NOMO-1 treated with DMSO at 0.1 percent for 48 hours (cell line): ENCODE results near the gene TMEM269.
"Not testable (repeated sequence)": the region's sequence is repeated elsewhere in the genome, so short reads cannot be mapped to it uniquely, and the experiment has no call there.

Source experiments
- DNase-seq: peaks from one replicate; lab custom pipeline; 2025; ENCODE audit not compliant: unreplicated experiment; lab: John Stamatoyannopoulos, UW

Gene TMEM269

DNA sequence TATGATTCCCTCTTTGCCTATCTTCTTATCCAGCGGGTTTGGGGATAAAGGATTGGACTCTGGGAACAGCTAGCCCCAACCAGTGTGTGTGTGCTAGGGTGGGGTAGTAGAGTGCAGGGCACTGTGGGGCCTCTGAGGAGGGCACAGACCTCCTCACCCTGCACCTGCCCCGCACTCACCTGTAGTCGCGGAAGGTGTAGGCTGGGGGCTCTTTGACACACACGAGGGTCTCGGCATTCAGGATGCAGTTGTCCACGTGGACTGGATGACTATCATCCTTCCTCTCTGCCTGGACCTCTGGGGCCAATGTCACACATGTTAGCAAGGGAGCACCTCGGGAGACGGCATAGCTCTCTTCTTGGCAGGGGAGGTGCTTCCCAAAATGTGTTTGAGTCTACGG is 36.8 kb upstream of the TMEM269 start:
- no peak for DNase-seq

DNA sequence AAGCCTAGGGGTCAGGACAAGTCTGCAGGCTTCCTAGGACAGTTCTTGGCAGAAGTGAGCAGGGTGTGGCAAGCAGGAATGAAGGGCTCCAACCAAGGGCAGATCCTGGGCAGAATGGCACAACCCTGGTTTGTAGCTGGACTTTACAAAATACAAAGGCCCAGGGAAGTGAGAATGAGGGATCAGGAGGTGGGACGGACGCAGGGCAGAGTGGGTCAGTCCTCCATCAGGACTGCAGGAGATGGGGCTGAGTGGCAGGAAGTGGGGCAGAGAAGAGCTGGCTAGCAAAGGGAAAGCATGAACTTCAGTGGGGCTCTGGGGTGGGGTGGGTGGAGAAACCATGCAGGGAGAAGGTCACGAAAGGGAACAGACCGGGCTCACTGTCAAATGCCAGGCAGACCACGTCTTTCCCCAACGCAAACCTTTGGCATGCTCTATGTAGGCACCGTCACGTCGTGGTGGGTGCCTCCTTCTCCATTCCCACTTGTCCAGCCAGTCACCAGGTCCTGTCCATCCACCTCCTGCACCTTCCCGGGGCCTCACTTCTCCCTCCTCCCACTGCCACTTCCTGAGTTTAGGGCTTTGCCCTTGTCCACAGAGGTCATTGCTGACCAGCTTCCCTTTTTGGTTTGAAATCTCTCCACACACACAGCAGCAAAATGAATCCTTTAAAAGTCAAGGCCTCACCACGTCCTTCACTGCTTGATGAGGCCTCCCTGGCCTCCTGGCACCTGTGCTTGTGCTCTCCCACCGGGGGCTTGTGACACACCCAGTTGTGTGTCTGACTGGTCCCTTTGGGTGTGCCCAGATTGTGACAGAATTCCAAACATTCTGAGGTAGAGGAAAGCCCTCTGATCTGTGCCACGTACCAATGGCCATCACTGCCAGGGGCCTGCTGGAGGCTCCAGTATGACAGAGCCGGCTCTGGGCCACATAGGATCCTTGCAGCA is 36.1 kb upstream of the TMEM269 start:
- DNase-seq = peak; percentile 26

DNA sequence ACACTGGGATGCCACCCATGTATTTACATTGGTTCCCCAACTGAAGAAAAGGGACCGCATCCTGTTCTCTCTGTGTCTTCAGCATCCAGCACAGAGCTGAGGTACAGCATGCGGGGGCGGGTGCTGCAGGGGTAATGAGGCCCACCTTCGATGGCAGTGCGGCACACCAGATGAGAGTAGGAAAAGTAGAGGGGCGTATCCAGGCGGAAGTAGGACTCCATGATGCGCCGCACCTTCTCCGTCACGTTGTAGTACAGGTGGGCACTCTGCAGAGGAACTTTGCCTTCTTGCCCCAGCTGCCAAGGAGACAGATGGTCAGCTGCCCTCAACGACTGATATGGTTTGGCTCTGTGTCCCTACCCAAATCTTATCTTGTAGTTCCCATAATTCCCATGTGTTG is 34.8 kb upstream of the TMEM269 start:
- no peak for DNase-seq

DNA sequence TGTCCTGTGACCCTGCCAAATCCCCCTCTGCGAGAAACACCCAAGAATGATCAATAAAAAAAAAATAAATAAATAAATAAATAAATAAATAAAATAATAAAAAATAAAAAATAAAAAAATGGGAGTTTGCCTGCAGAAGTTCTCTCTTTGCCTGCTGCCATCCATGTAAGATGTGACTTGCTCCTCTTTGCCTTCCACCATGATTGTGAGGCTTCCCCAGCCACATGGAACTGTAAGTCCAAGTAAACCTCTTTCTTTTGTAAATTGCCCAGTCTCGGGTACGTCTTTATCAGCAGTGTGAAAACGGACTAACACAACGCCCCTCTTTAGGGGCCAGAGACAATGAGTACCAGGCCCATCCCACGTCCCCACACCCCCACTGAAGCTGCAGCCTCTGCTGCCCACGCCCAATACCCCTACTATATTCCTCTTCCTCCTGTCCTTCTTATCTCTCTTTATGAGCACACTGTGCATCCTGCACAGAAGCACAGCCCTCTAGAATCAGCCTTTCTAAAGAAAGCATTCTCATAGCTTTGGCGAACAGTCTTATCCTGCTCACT is 33.2 kb upstream of the TMEM269 start:
- not testable (repeated sequence) for DNase-seq

DNA sequence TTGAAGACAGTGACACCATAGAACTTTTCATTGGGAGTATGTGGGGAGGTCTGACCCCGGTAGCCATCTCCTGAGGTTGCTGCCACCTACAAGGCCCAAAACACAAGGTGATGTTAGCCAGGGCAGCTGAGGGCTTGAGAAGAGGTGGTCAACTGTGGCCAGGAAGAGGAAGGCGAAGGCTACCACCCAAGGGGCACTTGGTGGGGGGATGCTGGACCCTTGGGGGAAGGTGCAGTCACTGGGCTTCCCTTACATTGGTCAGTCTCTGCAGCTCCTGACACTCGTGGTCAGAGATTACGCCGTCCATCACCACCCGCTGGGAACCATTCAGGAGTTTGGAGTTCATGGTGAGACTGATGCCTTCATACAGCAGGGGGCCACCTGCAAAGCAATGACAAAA is 32.5 kb upstream of the TMEM269 start:
- DNase-seq = no peak

DNA sequence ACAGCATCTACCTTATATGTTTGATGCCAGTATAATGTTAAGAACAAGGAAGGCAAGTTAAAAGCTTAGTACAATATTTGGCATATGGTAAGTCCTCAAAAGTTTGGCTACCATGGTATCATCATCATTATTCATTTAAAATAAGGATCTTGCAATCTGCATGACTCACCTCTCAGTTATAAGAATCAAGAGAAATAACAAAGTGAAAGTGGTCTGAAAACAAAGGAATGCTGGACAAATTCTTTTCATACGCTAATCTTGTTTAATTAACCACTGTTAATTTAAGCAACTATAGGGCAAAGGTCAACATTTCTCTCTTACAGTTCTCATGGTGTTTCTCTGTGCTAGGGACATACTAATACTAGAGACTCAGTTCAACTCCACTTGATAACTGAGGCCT is 31.7 kb upstream of the TMEM269 start:
- no peak for DNase-seq

DNA sequence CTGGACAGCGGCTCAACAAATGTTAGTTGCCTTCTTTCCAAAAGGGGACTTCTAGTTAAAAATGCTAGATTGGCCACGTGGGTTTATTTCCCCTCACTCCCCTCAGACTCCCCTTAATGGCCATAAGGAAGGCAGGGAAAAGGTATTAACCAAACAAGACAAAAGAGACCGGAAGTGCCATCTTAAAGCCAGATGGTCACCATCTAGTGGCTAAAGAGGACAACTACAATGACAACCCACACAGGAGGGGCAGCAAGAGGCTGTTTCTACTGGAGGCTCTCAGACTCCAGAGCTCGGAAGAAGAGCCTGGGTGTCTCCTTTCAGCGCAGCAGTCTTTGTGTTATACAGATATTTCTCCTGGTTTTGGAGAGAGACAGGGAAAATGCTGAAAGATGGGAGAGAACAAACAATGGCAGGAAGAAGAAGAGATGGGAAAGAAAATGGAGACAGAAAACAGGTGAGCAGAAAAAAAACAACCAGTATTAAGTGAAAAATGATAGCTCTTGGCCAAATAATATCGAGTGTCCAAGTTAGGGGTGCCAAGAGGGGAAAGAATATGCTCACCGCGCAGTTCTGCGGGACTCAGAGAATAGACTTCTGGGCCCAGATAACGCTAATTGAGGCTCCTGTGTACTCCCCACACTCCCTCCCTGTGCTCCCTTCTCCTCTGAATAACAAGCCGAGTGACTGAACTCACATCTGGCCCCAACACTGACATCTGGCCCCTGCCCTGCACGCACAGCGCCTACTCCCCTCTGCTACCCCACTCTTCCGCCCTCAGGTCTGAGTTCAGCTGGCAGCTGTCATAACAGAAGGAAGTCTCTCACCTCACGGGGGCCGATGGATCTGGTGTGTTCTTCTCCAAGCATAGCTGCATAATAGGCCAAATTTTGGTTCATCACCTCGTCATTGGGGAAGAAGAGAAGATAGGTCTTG is 27.6 kb upstream of the TMEM269 start:
- DNase-seq = peak; percentile 73

DNA sequence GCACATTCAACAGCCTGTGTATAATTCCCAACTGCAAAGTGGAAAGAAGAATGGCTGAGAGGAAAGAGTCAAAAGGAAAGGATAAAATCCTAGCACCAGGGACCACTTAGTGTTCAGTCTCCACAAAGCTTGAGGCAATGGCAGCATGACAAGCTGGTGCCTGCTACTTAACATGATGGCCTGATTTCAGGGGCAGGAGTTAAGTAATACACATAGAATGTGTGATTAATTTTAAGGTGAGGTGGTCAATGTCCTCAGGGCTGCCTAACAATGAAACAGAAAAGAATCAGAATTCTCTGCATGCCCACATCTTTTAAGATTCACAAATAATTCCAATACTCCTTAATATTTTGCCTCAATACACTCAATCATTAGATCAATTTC is 26.9 kb upstream of the TMEM269 start:
- no peak for DNase-seq

DNA sequence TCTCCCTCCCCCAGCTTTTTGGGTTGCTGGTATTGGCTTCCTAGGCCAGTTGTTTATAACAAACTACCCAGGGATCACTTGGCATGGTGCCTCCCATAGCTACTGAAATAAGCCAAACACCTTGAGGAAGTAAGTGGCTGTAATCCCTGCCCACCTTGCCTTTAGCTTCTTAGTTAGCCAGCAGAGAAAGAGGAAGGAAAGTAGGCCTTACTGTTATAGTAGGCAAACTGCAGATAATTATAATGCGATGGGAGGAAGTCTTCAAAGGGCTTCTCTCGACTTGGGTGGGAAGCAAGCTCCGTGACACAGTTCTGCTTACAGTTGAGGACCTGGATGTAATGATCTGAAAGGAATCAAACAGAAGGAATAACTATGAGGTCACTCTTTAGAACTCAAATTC is 26.1 kb upstream of the TMEM269 start:
- peak; percentile 77 for DNase-seq

DNA sequence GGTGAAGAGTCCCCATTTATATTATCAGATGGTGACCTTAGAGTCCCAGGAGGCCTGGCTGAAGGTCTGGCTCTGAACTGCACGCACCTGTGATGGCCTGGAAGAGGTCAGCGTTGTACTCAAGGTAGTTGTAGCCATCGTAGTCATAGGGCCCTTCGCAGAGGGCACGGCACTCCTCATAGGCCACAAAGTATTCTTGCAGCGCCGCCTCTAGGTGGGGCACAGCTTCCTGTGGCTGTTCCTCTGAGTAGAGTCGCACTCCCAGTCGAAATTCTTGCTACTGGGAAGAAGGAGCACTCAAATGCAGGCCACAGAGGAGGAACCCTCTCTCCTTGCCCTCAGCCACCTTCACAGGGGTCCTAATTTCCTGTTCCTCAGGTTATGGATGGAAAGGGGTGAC is 25.7 kb upstream of the TMEM269 start:
- no peak for DNase-seq

DNA sequence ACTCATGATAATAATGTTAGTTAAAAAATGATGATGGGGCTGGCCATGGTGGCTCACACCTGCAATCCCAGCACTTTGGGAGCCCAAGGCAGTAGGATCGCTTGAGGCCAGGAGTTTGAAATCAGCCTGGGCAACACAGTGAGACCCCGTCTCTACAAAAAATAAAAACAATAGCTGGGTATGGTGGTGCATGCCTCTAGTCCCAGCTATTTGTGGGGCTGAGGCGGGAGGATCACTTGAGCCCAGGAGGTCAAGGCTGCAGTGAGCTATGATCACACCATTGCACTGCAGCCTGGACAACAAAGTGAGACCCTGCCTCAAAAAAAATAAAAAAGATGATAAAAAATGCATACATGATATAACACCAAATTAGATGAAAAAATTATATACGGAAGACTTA is 23.2 kb upstream of the TMEM269 start:
- DNase-seq = no peak

DNA sequence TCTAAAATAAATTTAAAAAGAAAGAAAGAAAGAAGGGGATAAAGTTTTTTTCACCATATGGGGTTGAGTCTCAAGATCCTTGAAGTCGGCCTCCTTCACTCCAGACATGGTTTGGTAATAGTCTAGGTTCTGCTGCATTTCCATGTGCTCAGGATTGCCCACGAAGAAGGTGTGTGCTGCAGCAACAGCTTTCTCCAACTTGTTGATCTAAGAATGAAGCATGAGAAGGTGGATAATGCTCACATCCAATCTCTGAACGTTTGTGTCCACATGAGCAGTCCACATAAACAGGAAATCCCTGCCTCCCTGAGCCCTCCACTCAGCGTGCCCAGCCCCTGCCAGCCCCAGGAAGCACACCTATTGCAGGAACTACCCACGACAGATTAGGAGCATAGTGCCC is 22.5 kb upstream of the TMEM269 start:
- DNase-seq = no peak

DNA sequence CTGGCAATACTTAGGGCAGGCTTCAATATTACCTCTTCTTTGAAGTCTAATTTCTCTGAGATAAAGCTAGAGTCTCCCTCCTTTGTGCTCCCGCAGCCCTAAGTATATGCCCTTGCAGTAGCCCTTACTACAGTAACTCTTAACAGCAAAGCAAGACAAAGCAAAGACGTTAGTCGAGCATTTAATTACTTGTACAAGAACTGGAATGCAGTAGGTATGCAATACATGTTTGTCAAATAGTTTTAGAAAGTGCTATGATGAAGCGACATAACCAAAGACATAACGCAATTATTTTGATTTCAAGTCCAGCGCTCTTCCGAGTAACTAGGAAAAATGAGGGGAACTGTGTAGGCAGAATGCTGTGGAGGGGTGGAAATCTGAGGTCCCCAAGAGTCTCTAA is 19.5 kb upstream of the TMEM269 start:
- no peak for DNase-seq

DNA sequence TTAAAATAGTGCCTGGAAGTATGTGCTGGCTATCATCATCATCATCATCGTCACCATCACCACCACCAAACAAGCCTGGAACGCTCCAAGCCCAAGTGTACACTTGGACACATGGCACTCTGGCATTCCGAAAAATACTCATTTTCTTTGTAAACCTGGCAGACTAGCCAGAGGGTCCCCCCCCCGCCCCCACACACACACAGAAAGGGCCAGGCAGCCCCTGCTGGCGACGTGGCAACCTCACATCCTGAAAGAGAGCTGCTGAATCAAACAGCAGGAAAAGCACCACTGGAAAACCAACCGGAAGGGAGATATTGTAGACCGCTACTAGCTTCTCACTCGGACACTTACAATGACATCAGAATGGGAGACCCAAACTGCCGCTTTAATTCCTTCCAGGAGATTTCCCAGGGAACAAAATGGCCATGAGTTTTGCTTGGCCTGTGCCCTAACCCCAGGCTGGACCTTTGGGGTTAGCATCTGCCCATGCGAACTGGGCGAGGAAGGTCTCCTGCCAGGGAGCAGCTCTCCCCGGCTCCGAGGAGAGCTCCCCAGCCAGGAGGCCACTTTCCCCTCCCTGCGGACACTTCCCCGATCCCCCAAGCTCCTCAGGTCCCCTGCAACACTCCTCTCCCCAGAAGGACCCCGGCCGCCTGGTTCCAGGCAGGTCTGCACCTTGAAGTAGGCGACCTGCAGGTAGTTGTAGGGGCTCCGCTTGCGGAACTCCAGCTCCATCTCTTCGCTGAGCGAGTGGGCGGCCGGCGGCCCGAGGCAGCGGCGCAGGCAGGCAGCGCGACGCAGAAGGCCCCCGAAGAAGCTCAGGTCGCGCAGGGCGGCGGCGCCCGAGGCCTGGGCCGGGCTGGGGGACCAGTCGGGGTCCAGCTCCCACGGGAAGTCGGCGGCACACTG is 18.7 kb upstream of the TMEM269 start:
- DNase-seq = no peak

DNA sequence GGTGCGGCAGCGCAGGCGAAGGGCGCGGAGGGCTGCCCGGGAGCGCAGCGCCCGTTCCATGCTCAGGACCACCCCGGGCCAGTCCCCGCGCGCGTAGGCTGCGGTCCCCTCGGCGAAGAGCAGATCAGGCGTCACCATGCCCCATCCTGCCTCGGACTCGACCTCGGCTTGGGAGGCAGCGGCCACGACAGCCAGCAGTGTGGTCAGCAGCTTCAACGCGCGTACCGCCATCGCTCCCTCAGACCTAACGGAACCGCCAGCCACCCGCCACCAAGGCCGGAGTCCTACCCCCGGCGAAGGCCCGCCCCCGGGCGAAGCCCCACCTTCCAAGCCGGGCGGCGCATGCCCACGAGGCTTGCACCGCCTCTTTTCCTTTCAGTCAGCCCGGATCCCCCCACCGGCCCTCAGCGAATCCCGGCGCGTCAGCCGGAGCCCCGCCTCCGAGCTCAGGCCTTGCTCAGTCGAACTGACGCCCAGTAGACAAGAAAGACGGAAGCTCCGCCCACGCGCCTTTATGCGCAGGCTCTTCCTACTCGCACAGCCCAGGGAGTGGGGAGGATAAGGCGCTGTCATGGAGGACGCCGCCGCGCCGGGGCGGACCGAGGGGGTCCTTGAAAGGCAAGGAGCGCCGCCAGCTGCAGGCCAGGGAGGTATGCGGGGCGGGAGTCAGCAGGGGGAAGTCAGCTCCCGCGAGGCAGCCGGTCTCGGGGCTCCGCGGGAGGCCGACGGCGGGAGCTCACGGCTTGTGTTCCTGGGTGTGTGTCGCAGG is 17.9 kb upstream of the TMEM269 start, which contains the start of the genes C1orf50 and P3H1:
Gene C1orf50 (plus strand): TSS at position 509 of the 769 bp plus-strand sequence. CDS start 63 bp downstream, at position 572.
Gene P3H1 (minus strand): TSS at position 288 of the 769 bp plus-strand sequence. CDS start 57 bp downstream, at position 231.
- peak; percentile 98 for DNase-seq

DNA sequence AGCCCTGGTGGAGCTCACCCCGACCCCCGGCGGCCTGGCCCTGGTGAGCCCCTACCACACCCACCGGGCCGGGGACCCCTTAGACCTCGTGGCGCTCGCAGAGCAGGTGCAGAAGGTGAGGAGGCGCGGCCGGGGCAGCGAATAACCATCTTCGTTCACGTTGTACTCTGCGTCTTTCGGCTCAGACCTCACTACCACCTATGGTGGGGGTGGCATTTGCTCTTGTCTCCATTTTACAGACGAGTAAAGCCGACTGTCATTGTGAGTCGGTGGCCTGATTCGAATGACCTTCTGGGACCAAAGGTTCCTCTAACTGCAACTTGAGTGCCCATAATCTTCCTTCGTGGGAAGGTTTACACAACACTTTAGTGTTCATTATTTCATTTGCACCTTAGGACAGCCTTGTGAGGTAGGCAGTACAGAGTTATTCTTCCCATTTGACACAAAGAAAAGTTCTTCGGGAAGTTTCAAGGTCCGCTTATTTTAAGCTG is 17.2 kb upstream of the TMEM269 start:
- DNase-seq = no peak

DNA sequence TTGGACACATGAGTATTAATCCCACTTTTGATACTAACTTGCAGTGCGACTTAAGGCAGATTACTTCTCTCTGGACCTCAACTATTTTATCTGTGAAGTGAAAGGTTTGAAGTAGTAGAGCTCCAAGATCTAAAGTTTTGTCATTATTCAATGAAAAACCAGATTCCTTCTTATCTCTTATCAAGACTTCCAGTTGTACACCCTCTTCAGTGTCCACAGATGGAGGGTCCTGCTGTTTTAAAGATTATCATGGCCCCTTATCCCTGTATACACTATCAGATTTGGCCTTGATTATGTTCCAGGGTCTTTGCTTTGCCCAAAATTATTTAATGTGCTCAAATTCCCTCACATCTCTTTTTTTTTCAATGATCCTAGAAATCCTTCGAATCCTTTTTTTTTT is 16.6 kb upstream of the TMEM269 start:
- no peak for DNase-seq

DNA sequence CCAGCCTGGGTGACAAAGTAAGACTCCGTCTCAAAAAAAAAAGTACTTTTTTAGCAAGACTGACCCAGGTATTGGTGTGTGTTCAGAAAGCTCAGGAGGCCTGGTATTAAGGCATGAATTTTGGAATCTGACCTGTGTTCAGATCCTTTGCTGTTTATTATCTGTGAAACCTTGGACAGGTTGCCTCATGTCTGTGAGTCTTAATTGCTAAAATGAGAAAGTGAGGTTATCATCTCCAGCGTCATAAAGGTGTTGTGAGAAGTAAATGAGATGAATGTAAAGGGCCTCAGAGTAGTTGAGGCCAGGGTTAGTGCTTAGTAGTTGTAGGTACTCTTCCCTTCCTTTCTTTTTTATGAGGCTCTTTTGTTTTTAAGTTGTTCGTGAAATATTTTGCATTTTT is 15.0 kb upstream of the TMEM269 start:
- DNase-seq = no peak

DNA sequence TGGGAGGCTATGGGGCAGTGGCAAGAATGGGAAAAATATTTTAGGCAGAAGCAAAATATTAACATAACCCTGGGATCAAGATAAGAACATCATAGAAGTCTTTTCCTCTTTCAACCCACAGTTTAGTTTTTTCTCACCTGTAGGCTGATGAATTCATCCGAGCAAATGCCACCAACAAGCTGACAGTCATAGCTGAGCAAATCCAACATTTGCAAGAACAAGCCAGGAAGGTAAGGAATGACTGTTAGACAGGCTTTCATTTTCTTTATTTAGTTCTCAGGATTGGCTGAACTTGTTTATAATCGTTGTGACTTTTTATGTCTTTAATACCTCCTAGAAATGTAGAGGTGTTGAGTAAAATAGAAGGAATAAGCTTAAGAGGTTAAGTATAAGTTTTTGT is 11.4 kb upstream of the TMEM269 start:
- DNase-seq = no peak
